Calu3 (cell line): ENCODE data around the gene PAPOLA. TPM values are rescaled to one million over a fixed set of nuclear protein-coding genes. Genes with fewer than 3 reads are reported as not detected.

ENCODE experiments used
- BruUV-seq: library from RNA; stranded (reverse); fragments of 400-500 nt; replicated peaks from 2 replicates; lab custom pipeline; 2021; lab: Mats Ljungman, UMichigan
- CTCF ChIA-PET: fragments of 300-600 bp; sonication (Branson Sonifier 250); formaldehyde crosslinking; loops from one replicate; lab custom pipeline; 2022; ENCODE audit warnings: antibody characterized with exemption; lab: Charles Lee
- DNase-seq: peaks from one replicate; pipeline ENCODE4 v3.0.0; 2022
- H3K27ac Mint-ChIP-seq: one replicate; pipeline ENCODE4 v1.8.0; 2022; ENCODE audit warnings: mixed read lengths; ENCODE audit not compliant: unreplicated experiment
- H3K27me3 Mint-ChIP-seq: one replicate; pipeline ENCODE4 v1.8.0; 2022; ENCODE audit warnings: mixed read lengths; ENCODE audit not compliant: unreplicated experiment
- H3K36me3 Mint-ChIP-seq: one replicate; pipeline ENCODE4 v1.8.0; 2022; ENCODE audit warnings: mild to moderate bottlenecking, moderate library complexity, mixed read lengths; ENCODE audit not compliant: insufficient read depth, unreplicated experiment
- H3K4me1 Mint-ChIP-seq: one replicate; pipeline ENCODE4 v1.8.0; 2022; ENCODE audit warnings: mild to moderate bottlenecking, low read depth, mixed read lengths; ENCODE audit not compliant: unreplicated experiment
- H3K4me3 Mint-ChIP-seq: one replicate; pipeline ENCODE4 v1.8.0; 2022; ENCODE audit warnings: mild to moderate bottlenecking, low read depth, moderate library complexity, mixed read lengths; ENCODE audit not compliant: unreplicated experiment
- H3K9me3 Mint-ChIP-seq: one replicate; pipeline ENCODE4 v1.8.0; 2022; ENCODE audit warnings: low read depth, mixed read lengths; ENCODE audit not compliant: unreplicated experiment
- intact Hi-C: fragments of 100-400 bp; cut with micrococcal nuclease; formaldehyde crosslinking; loops from one replicate; pipeline ENCODE4 v1.10.0; 2022; ENCODE audit not compliant: unreplicated experiment
- total RNA-seq: library from RNA; stranded (reverse); gene quantifications from 2 replicates; pipeline ENCODE4 v1.2.3, GENCODE V29; 2022
- TF ChIP-seq, protein P1 (sequence below): fragments of 200-600 bp; IDR thresholded peaks from one replicate; pipeline ENCODE4 v1.8.0; 2022; ENCODE audit warnings: antibody characterized with exemption; ENCODE audit not compliant: unreplicated experiment

Gene PAPOLA
- total RNA-seq, 1 experiment from 2014 or later = 205 TPM

DNA sequence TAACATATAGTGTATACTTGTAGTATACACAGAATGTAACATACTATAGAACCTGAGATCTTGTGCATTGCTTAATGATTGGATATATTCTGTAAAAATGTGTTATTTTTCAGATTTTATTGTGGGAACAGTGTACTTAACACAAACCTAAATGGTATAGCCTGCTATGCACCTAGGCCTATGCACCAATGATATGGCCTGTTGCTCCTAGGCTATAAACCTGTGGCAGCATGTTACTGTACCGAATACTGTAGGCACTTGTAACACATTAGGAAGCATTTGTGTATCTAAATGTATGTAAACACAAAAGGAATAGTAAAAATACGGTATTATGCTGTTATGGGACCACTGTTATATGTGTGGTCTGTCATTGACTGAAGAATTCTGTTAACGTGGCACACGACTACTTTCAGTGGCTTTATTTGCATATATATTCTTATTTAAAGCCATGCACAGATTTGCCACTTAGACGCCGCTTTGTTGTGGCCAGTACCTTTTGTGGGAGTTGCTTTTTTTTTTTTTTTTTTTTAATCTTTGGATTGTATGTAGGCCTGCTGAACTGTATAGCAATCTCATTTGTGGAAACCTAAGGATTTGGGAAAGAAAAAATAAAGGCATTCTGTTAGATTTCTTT lies 7.4 kb downstream of the PAPOLA start:
- DNase-seq = no peak
- BruUV-seq = no TSS peak
- intact Hi-C loops = no loop called here
- H3K27me3 Mint-ChIP-seq = no peaks in the 10 kb centered on the region
- H3K27ac Mint-ChIP-seq = no peak overlapping the region
- H3K9me3 Mint-ChIP-seq = no peaks in the 10 kb centered on the region
- H3K4me3 Mint-ChIP-seq = no peak overlapping the region
- TF ChIP-seq, protein P1, sequence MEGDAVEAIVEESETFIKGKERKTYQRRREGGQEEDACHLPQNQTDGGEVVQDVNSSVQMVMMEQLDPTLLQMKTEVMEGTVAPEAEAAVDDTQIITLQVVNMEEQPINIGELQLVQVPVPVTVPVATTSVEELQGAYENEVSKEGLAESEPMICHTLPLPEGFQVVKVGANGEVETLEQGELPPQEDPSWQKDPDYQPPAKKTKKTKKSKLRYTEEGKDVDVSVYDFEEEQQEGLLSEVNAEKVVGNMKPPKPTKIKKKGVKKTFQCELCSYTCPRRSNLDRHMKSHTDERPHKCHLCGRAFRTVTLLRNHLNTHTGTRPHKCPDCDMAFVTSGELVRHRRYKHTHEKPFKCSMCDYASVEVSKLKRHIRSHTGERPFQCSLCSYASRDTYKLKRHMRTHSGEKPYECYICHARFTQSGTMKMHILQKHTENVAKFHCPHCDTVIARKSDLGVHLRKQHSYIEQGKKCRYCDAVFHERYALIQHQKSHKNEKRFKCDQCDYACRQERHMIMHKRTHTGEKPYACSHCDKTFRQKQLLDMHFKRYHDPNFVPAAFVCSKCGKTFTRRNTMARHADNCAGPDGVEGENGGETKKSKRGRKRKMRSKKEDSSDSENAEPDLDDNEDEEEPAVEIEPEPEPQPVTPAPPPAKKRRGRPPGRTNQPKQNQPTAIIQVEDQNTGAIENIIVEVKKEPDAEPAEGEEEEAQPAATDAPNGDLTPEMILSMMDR = no peak
- H3K4me1 Mint-ChIP-seq = peaks cover 41% of the 10 kb centered on the region
- no peaks in the 10 kb centered on the region for H3K36me3 Mint-ChIP-seq
- CTCF ChIA-PET = no interaction called here

DNA sequence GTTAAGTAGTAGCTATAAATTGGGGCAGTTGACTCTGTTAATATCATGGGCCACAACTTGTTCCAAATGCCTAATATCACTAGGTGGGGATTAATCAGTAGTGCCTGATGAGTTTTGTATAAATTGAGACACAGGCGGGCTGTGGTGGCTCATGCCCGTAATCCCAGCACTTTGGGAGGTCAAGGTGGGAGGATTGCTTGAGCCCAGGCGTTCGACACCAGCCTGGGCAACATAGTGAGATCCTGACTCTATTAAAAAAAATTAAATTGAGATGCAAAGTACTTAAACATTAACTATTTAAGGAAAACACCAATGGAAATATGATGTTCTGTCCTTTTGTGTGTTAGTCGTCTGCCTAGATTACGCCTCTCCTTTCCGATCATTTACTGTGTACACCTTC lies 9.0 kb downstream of the PAPOLA start:
- Mint-ChIP-seq H3K4me1 (peaks cover 37% of the 10 kb centered on the region), H3K27ac (no peak overlapping the region), H3K9me3 (no peaks in the 10 kb centered on the region), H3K4me3 (no peak overlapping the region), H3K27me3 (no peaks in the 10 kb centered on the region), H3K36me3 (no peaks in the 10 kb centered on the region)
- TF ChIP-seq, protein P1 = no peak
- intact Hi-C loops = no loop called here
- CTCF ChIA-PET = no interaction called here
- BruUV-seq = no TSS peak
- DNase-seq = no peak

DNA sequence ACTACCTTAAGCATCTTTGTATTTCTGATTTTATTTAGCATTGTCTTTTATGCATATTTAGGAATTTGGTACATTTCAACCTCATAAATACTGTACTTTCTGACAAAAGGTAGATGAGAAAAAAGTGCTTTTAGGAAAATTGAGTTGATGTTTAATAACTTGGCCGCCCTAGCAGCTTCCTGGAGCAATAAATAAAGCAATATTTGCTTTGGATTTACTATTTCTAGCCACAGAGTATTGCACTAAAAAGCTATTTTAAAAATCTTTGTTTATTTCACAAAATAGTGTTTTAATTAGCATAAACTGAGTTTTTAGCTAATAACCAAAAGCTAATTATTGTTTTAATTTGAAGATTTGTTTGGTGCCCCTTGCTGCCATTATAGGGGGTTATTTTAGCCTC lies 9.5 kb downstream of the PAPOLA start:
- no peak for DNase-seq
- no TSS peak for BruUV-seq
- Mint-ChIP-seq H3K4me3 (no peak overlapping the region), H3K27ac (no peak overlapping the region), H3K27me3 (no peaks in the 10 kb centered on the region), H3K4me1 (peaks cover 37% of the 10 kb centered on the region), H3K9me3 (no peaks in the 10 kb centered on the region), H3K36me3 (no peaks in the 10 kb centered on the region)
- TF ChIP-seq, protein P1 = no peak
- CTCF ChIA-PET = no interaction called here
- intact Hi-C loops = no loop called here

DNA sequence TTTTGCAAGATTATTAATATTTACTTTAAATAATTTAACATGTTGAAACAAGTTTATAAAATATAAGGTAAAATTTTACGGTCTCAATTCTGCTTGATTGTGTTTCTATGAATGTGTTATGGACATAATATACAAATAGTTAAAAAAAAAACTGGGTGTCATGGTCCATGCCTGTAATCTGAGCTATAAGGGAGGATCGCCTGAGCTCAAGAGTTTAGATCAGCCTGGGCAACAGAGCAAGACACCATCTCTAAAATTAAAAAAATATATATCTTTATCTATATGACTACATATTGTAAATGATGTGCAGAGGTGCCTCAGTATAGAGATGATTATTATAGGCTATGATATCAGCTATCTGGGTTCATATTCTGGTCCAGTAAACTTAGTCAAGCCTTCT lies 9.9 kb downstream of the PAPOLA start:
- Mint-ChIP-seq H3K27me3 (no peaks in the 10 kb centered on the region), H3K27ac (no peak overlapping the region), H3K4me1 (peaks cover 37% of the 10 kb centered on the region), H3K4me3 (no peak overlapping the region), H3K36me3 (no peaks in the 10 kb centered on the region), H3K9me3 (no peaks in the 10 kb centered on the region)
- no TSS peak for BruUV-seq
- DNase-seq = no peak
- CTCF ChIA-PET = no interaction called here
- intact Hi-C loops = no loop called here
- TF ChIP-seq, protein P1 = no peak
